HG03520 (cell line): ENCODE measurements around the gene EYA4.
"Not testable (repeated sequence)": the region's sequence is repeated elsewhere in the genome, so short reads cannot be mapped to it uniquely, and the experiment has no call there.

Experiments
- ATAC-seq: cut with Tn5 transposase; IDR thresholded peaks from one replicate; pipeline ENCODE4 v1.9.1; 2021; ENCODE audit warnings: mild to moderate bottlenecking, moderate library complexity; ENCODE audit not compliant: unreplicated experiment

EYA4 gene

GRCh38 chr6:133551436-133551835, 310.3 kb downstream of the EYA4 start:
- ATAC-seq, result no peak

GRCh38 chr6:133551847-133552341, 310.7 kb downstream of the EYA4 start:
- ATAC-seq, result no peak

GRCh38 chr6:133553652-133554051, 312.5 kb downstream of the EYA4 start:
- peak; percentile 74 for ATAC-seq

- ATAC-seq, result not testable (repeated sequence)
These were observed 313.0 kb downstream of the EYA4 start for GRCh38 chr6:133554121-133554520.

- no peak for ATAC-seq
These were observed 314.5 kb downstream of the EYA4 start for GRCh38 chr6:133555685-133556084.

GRCh38 chr6:133559926-133560325, 318.8 kb downstream of the EYA4 start:
- ATAC-seq, result no peak

GRCh38 chr6:133567636-133568035, 326.5 kb downstream of the EYA4 start:
- no peak for ATAC-seq

- ATAC-seq, result peak; percentile 63
These were observed 328.1 kb downstream of the EYA4 start for GRCh38 chr6:133568970-133569889.

- ATAC-seq, result no peak
These were observed 330.5 kb downstream of the EYA4 start for GRCh38 chr6:133571681-133572080.

GRCh38 chr6:133577851-133578250, 336.7 kb downstream of the EYA4 start:
- no peak for ATAC-seq
